MCF 10A (cell line): ENCODE data around the gene H2BK1. TPM values are rescaled to one million over a fixed set of nuclear protein-coding genes. Genes with fewer than 3 reads are reported as not detected.

Source experiments
- BruUV-seq: library from RNA; stranded (reverse); fragments of 400-500 nt; replicated peaks from 2 replicates; lab custom pipeline; 2021; lab: Mats Ljungman, UMichigan
- CTCF ChIA-PET: fragments of 300-600 bp; sonication (Branson Sonifier 250); formaldehyde crosslinking; extraction: SDS; loops from one replicate; lab custom pipeline; 2021; ENCODE audit warnings: antibody characterized with exemption, inconsistent platforms; lab: Yijun Ruan, JAX
- POLR2A ChIA-PET: fragments of 300-600, 350-650 bp; sonication (Branson Sonifier 250); formaldehyde crosslinking; extraction: SDS; loops from one replicate; lab custom pipeline; 2020; ENCODE audit warnings: antibody characterized with exemption, inconsistent platforms; lab: Yijun Ruan, JAX
- DNase-seq: peaks from one replicate; pipeline ENCODE4 v3.0.0-alpha.2; 2018; ENCODE audit not compliant: unreplicated experiment
- H3K27ac Mint-ChIP-seq: one replicate; pipeline ENCODE4 v1.8.0; 2022; ENCODE audit warnings: mild to moderate bottlenecking, low read depth, mixed read lengths; ENCODE audit not compliant: unreplicated experiment
- H3K27me3 Mint-ChIP-seq: one replicate; pipeline ENCODE4 v1.8.0; 2022; ENCODE audit warnings: mixed read lengths; ENCODE audit not compliant: insufficient read depth, unreplicated experiment
- H3K36me3 Mint-ChIP-seq: one replicate; pipeline ENCODE4 v1.8.0; 2022; ENCODE audit warnings: mild to moderate bottlenecking, moderate library complexity, mixed read lengths; ENCODE audit not compliant: insufficient read depth, unreplicated experiment
- H3K4me1 Mint-ChIP-seq: one replicate; pipeline ENCODE4 v1.8.0; 2022; ENCODE audit warnings: mixed read lengths; ENCODE audit not compliant: insufficient read depth, unreplicated experiment
- H3K4me3 Mint-ChIP-seq: one replicate; pipeline ENCODE4 v1.8.0; 2022; ENCODE audit warnings: mild to moderate bottlenecking, moderate library complexity, mixed read lengths; ENCODE audit not compliant: unreplicated experiment
- H3K9me3 Mint-ChIP-seq: one replicate; pipeline ENCODE4 v1.8.0; 2022; ENCODE audit warnings: mixed read lengths; ENCODE audit not compliant: unreplicated experiment
- intact Hi-C: fragments of 100-400 bp; cut with micrococcal nuclease; formaldehyde crosslinking; loops from 2 replicates; pipeline ENCODE4 v1.14.1; 2022
- total RNA-seq: library from RNA; stranded (reverse); gene quantifications from 2 replicates; pipeline ENCODE4 v1.2.3, GENCODE V29; 2022
- TF ChIP-seq, protein P1 (sequence below): fragments of 200-600 bp; IDR thresholded peaks from one replicate; pipeline ENCODE4 v1.8.0; 2022; ENCODE audit warnings: antibody characterized with exemption, mild to moderate bottlenecking; ENCODE audit not compliant: unreplicated experiment

H2BK1 gene
- total RNA-seq, 1 experiment from 2014 or later = not detected

DNA sequence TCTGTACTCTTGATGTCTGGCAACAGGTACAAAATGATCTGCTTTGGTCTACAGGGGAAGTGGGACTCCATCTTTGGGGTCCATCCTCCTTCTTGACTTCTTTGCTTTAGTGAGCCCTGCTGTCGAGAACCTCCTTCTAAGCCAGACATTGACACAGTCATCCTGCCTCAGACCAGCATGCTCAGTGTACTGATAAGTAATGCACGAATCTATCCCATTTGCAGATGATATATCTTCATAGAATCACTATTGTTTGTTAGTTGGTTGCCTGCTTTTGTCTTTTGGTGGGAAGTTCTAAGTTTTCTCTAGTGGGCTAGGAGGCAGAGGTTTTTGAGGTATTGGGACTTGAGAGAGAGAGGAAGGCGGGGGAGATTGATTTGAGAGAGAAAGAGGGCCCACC lies 8.9 kb downstream of the H2BK1 start:
- CTCF ChIA-PET = interaction anchor here (1.0 kb wide), 1 partner anchor 28 kb away, joined by 3 read pairs; no protein-coding TSS in a partner anchor
- peaks cover 56% of the 10 kb centered on the region for H3K27me3 Mint-ChIP-seq

DNA sequence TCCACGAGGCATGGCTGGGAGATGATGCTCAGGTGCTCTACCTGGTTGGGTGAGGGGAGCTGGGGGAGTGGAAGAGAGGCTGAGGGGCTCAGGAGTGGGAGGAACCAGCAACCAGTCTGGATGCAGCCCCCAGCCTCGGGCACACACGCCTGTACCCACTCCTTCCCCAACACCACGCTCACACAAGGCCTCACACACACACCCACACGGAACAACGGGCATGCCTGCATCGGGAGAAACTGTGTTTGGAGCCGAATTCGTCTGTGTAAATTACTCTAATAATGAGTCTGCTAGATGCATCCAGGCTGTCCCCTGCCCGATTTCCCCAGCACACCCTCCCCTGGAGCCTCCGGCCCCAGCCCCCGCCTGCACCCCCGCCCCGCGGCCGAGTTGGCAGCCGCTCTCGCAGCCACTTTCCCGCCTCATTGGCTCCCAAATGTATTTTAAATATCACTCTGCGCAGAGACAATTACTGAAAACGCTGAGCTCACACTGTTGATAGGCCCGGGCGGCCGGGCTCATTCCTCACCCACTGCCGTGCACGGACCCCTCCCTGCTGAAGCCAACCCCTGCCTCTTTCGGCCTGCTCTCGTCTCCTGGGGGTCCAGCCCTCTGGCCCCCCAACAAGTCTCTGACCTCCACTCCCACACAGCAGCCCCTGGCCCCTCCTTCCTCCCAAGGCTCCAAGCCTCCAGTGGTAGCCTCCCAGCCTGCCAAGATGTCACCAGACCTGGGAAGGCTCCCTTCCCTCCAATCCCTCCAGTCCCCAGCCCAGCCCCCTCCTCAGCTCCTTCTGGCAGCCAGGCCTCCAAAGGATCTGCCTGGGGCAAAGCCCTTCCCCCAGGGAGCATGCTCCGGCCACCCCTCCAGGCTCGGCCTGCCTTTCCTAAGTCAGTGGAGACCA lies 11.1 kb downstream of the H2BK1 start:
- ChIA-PET POLR2A (no interaction called here), CTCF (no interaction called here)

More for the DNA sequence above, 8.9 kb downstream of the H2BK1 start:
- TF ChIP-seq, protein P1, sequence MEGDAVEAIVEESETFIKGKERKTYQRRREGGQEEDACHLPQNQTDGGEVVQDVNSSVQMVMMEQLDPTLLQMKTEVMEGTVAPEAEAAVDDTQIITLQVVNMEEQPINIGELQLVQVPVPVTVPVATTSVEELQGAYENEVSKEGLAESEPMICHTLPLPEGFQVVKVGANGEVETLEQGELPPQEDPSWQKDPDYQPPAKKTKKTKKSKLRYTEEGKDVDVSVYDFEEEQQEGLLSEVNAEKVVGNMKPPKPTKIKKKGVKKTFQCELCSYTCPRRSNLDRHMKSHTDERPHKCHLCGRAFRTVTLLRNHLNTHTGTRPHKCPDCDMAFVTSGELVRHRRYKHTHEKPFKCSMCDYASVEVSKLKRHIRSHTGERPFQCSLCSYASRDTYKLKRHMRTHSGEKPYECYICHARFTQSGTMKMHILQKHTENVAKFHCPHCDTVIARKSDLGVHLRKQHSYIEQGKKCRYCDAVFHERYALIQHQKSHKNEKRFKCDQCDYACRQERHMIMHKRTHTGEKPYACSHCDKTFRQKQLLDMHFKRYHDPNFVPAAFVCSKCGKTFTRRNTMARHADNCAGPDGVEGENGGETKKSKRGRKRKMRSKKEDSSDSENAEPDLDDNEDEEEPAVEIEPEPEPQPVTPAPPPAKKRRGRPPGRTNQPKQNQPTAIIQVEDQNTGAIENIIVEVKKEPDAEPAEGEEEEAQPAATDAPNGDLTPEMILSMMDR = no peak
- Mint-ChIP-seq H3K36me3 (no peaks in the 10 kb centered on the region), H3K4me1 (no peaks in the 10 kb centered on the region), H3K27ac (no peak overlapping the region), H3K9me3 (no peaks in the 10 kb centered on the region), H3K4me3 (no peak overlapping the region)
- DNase-seq = no peak
- no TSS peak for BruUV-seq
- POLR2A ChIA-PET = no interaction called here
- intact Hi-C loops = no loop called here

DNA sequence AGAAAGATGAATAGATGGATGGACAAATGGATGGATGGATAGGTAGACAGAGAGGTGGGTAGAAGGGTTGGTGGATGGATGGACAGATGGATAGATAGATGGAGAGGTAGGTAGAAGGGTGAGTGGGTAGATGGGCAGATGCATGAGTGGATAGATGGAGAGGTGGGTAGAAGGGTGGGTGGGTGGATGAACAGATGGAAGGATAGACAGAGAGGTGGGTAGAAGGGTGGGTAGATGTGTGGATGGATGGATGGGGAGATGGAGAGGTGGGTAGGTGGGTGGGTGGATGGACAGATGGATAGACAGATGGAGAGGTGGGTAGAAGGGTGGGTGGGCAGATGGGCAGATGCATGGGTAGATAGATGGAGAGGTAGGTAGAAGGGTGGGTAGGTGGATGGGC lies 12.4 kb downstream of the H2BK1 start:
- ChIA-PET POLR2A (no interaction called here), CTCF (no interaction called here)
- no peaks in the 10 kb centered on the region for H3K4me1 Mint-ChIP-seq
- BruUV-seq = no TSS peak
- H3K4me3 Mint-ChIP-seq = no peak overlapping the region
- no peaks in the 10 kb centered on the region for H3K36me3 Mint-ChIP-seq
- no peaks in the 10 kb centered on the region for H3K9me3 Mint-ChIP-seq
- peaks cover 22% of the 10 kb centered on the region for H3K27me3 Mint-ChIP-seq
- TF ChIP-seq, protein P1 = no peak
- no peak for DNase-seq
- intact Hi-C loops = no loop called here
- H3K27ac Mint-ChIP-seq = no peak overlapping the region

More for the DNA sequence above, 11.1 kb downstream of the H2BK1 start:
- Mint-ChIP-seq H3K36me3 (no peaks in the 10 kb centered on the region), H3K4me3 (no peak overlapping the region), H3K27me3 (peaks cover 35% of the 10 kb centered on the region), H3K27ac (no peak overlapping the region), H3K9me3 (no peaks in the 10 kb centered on the region), H3K4me1 (no peaks in the 10 kb centered on the region)
- TF ChIP-seq, protein P1 = no peak
- intact Hi-C loops = no loop called here
- no TSS peak for BruUV-seq
- DNase-seq = no peak

DNA sequence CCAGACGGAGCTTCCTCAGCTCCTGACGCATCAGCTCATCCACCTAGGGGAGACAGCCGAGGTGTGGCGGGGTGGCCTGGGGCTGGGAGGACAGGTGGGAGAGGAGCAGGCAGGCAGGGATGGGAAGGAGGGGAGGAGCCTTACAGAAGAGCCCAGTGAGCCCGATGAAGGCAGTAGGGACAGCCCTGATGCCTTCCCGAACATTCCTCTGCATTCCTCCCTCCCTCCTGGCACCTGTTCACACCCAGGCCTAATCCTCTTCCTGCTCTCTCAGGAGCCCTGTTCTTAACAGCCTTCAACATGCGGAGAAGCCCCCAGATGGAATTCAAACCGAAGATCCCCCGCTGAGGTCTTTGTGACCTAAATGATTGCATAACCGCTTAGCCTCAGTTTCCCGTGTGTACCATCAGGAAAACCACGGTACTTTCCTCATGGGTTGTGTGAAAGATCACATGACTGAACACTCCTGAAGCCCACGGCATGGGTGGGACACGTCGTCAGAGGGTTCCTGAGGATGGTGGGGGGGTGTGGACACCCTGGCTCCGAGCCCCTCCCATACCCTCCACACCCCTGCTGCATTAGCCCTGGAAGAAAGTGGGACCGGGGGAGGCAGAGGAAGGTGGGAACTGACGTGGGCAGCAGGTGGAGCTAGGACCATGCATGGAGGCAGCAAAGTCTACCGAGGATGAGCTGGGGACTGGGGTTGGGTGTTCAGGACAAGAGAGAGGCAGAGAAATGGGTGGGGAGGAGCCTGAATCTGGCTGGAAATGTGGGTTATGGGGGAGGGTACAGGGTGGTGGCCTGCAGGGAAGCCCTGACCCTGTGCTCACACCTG lies 14.5 kb downstream of the H2BK1 start:
- ChIA-PET CTCF (interaction anchor here (0.6 to 1.2 kb wide), 4 partner anchors 24 to 307 kb away, joined by 3 to 5 read pairs (median 4); no protein-coding TSS in a partner anchor), POLR2A (no interaction called here)
- intact Hi-C loops = no loop called here
- no peak overlapping the region for H3K27ac Mint-ChIP-seq
- peaks cover 9% of the 10 kb centered on the region for H3K27me3 Mint-ChIP-seq
- no peaks in the 10 kb centered on the region for H3K36me3 Mint-ChIP-seq
- no peak for DNase-seq
- no peak overlapping the region for H3K4me3 Mint-ChIP-seq
- no peaks in the 10 kb centered on the region for H3K4me1 Mint-ChIP-seq
- H3K9me3 Mint-ChIP-seq = no peaks in the 10 kb centered on the region
- no TSS peak for BruUV-seq
- TF ChIP-seq, protein P1 = no peak
